ENCODE data around the gene MCIDAS.

DNA sequence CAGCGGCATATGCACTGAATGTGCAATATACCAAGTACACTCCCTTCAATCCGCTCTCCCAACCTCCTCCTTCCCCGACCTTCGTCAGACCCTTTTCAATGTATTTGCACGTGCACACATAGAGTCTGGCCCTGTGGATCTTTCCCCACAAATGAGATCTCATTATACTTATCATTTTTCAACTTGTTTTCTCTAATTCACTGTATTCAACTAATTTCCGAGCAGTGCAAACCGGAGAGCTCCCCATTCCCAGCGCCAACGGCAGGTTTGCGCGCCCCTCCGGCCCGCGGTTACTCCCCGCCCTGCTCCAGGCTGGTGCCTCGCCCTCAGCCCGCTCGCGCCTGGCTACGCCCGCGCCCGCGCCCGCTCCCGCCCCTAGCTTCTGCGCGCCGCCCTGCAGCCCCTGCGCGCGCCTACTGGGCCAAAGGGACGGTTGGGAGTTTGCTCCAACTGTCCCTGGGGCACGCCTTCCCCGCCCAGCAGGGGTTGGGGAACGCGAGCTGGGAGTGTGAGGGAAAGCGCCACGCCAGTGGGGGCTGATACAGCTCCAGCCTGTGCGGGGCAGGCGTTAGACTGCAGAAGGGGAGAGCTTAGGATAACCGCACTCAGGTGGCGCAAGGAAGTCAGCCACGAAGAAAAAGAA lies 50.8 kb downstream of the MCIDAS start:
- TF ChIP-seq POLR2A (IDR thresholded peaks at IDR 0.05; ENCODE audit: low read length) (no peak), GATA1 (IDR thresholded peaks at IDR 0.05; ENCODE audit: low read depth, low read length) (no peak)
